Endodermal cell (in vitro differentiated cells): Measurements from ENCODE around the gene TNFRSF21. TPM values are rescaled to one million over a fixed set of nuclear protein-coding genes. Genes with fewer than 3 reads are reported as not detected.

ENCODE experiments used
- DNase-seq: peaks from one replicate; pipeline ENCODE4 v3.0.0-alpha.2; 2017
- H3K27ac ChIP-seq: 2 replicates; pipeline ENCODE4 v1.5.1; 2013; ENCODE audit warnings: mild to moderate bottlenecking, low read depth, low read length, moderate library complexity
- H3K27me3 ChIP-seq: 2 replicates; pipeline ENCODE4 v1.6.1; 2013; ENCODE audit warnings: mild to moderate bottlenecking, low read length, moderate library complexity; ENCODE audit not compliant: insufficient read depth, control insufficient read depth, poor library complexity, severe bottlenecking
- H3K36me3 ChIP-seq: 2 replicates; pipeline ENCODE4 v1.7.0; 2013; ENCODE audit warnings: mild to moderate bottlenecking, low read length, moderate library complexity; ENCODE audit not compliant: control insufficient read depth, insufficient read depth
- H3K4me1 ChIP-seq: one replicate; pipeline ENCODE4 v1.7.0; 2013; ENCODE audit warnings: low read length; ENCODE audit not compliant: control insufficient read depth, insufficient read depth
- H3K4me3 ChIP-seq: 2 replicates; pipeline ENCODE4 v1.5.1; 2013; ENCODE audit warnings: mild to moderate bottlenecking, low read length, moderate library complexity
- H3K9ac ChIP-seq: 2 replicates; pipeline ENCODE4 v1.6.1; 2013; ENCODE audit warnings: mild to moderate bottlenecking, low read length, moderate library complexity; ENCODE audit not compliant: poor library complexity, severe bottlenecking; ENCODE audit errors: extremely low read depth
- H3K9me3 ChIP-seq: 2 replicates; pipeline ENCODE4 v1.6.1; 2013; ENCODE audit warnings: mild to moderate bottlenecking, low read length, moderate library complexity; ENCODE audit not compliant: control insufficient read depth
- H3K27ac Mint-ChIP-seq: 2 replicates; pipeline ENCODE4 v1.8.0; 2020; ENCODE audit warnings: mixed read lengths
- H3K27me3 Mint-ChIP-seq: 2 replicates; pipeline ENCODE4 v1.8.0; 2021; ENCODE audit warnings: mild to moderate bottlenecking, mixed read lengths; ENCODE audit not compliant: insufficient read depth
- H3K36me3 Mint-ChIP-seq: 2 replicates; pipeline ENCODE4 v1.8.0; 2020; ENCODE audit warnings: low read depth, mixed read lengths
- H3K4me1 Mint-ChIP-seq: 2 replicates; pipeline ENCODE4 v1.8.0; 2020; ENCODE audit warnings: mixed read lengths
- H3K4me3 Mint-ChIP-seq: 2 replicates; pipeline ENCODE4 v1.8.0; 2020; ENCODE audit warnings: mild to moderate bottlenecking, moderate library complexity, mixed read lengths
- H3K9me3 Mint-ChIP-seq: 2 replicates; pipeline ENCODE4 v1.8.0; 2020; ENCODE audit warnings: mild to moderate bottlenecking, mixed read lengths
- WGBS, 2 experiments: methylation state at CpG; one replicate each; pipeline versions ENCODE4 v1.1.5 to v1.1.7; 2013; ENCODE audit warnings: missing lambda C conversion rate in 2 of 2, mixed read lengths in 1 of 2; ENCODE audit not compliant: insufficient coverage in 1 of 2, insufficient read length in 1 of 2; 5-methylcytosine and 5-hydroxymethylcytosine counted together
- total RNA-seq, 2 donors: library from RNA; stranded (reverse); fragmentation: NEBNext Ultra II Directional in 1 of 2; extraction: Animal tissue kit (Norgen Biotek cat#: 25700) in 1 of 2; gene quantifications; 2 replicates in 1 of 2; 3 replicates in 1 of 2; pipeline ENCODE4 v1.2.1, GENCODE V29; 2021
- TF ChIP-seq, protein P1 (sequence below): fragments of 200-600 bp; sonication (generic); conservative IDR thresholded peaks from 2 replicates; pipeline ENCODE4 v1.5.0; 2021; ENCODE audit warnings: antibody characterized with exemption, mild to moderate bottlenecking

The TNFRSF21 gene
- total RNA-seq, 2 donors from 2014 or later = 63.3 to 93.2 TPM

GRCh38 chr6:47303342-47303741, 6.4 kb downstream of the TNFRSF21 start:
- peak overlapping the region; percentile 69 for H3K27ac Mint-ChIP-seq
- no peaks in the 10 kb centered on the region for H3K27me3 Mint-ChIP-seq
- DNase-seq = no peak
- peaks cover 65% of the 10 kb centered on the region for H3K4me1 Mint-ChIP-seq
- no peak overlapping the region for H3K9ac ChIP-seq
- H3K4me3 Mint-ChIP-seq = no peak overlapping the region
- H3K9me3 ChIP-seq = no peaks in the 10 kb centered on the region
- H3K27ac ChIP-seq = no peak overlapping the region
- peaks cover 7% of the 10 kb centered on the region for H3K36me3 Mint-ChIP-seq
- 92 to 100% methylated on average over 1 of the region's 1 CpG for WGBS, 2 experiments
- peaks cover 13% of the 10 kb centered on the region for H3K4me1 ChIP-seq
- H3K4me3 ChIP-seq = peak overlapping the region; percentile 91
- TF ChIP-seq, protein P1, sequence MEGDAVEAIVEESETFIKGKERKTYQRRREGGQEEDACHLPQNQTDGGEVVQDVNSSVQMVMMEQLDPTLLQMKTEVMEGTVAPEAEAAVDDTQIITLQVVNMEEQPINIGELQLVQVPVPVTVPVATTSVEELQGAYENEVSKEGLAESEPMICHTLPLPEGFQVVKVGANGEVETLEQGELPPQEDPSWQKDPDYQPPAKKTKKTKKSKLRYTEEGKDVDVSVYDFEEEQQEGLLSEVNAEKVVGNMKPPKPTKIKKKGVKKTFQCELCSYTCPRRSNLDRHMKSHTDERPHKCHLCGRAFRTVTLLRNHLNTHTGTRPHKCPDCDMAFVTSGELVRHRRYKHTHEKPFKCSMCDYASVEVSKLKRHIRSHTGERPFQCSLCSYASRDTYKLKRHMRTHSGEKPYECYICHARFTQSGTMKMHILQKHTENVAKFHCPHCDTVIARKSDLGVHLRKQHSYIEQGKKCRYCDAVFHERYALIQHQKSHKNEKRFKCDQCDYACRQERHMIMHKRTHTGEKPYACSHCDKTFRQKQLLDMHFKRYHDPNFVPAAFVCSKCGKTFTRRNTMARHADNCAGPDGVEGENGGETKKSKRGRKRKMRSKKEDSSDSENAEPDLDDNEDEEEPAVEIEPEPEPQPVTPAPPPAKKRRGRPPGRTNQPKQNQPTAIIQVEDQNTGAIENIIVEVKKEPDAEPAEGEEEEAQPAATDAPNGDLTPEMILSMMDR = no peak
- peaks cover 41% of the 10 kb centered on the region for H3K36me3 ChIP-seq
- no peaks in the 10 kb centered on the region for H3K27me3 ChIP-seq
- no peaks in the 10 kb centered on the region for H3K9me3 Mint-ChIP-seq

DNA sequence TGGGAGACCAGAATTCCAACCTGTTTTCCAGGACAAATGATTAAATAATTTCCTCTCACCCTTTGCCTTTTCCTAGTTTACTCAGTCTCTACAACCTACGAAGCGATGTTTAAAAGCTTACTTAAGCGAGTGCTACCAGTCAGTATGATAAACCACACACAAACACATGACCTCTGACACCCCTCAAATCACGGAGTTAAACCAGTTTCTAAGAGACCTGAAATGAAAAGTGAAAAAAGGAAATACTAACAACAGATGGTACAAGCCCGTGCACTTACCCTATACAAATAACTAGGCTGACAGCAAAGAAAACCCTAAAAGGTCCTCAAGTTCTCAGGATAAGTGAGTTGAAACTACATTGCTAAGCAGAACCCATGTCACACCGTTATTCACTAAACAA, 7.7 kb downstream of the TNFRSF21 start:
- WGBS, 2 experiments = 96 to 97% methylated on average over 4 to 6 of the region's 6 CpGs
- H3K4me1 ChIP-seq = peaks cover 13% of the 10 kb centered on the region
- H3K4me3 Mint-ChIP-seq = no peak overlapping the region
- no peak overlapping the region for H3K27ac Mint-ChIP-seq
- H3K4me3 ChIP-seq = peak overlapping the region; percentile 46
- no peak overlapping the region for H3K9ac ChIP-seq
- peaks cover 37% of the 10 kb centered on the region for H3K36me3 ChIP-seq
- H3K36me3 Mint-ChIP-seq = peaks cover 3% of the 10 kb centered on the region
- DNase-seq = no peak
- H3K9me3 Mint-ChIP-seq = no peaks in the 10 kb centered on the region
- peaks cover 58% of the 10 kb centered on the region for H3K4me1 Mint-ChIP-seq
- no peaks in the 10 kb centered on the region for H3K27me3 Mint-ChIP-seq
- no peaks in the 10 kb centered on the region for H3K9me3 ChIP-seq
- TF ChIP-seq, protein P1 = no peak
- no peak overlapping the region for H3K27ac ChIP-seq
- H3K27me3 ChIP-seq = no peaks in the 10 kb centered on the region

DNA sequence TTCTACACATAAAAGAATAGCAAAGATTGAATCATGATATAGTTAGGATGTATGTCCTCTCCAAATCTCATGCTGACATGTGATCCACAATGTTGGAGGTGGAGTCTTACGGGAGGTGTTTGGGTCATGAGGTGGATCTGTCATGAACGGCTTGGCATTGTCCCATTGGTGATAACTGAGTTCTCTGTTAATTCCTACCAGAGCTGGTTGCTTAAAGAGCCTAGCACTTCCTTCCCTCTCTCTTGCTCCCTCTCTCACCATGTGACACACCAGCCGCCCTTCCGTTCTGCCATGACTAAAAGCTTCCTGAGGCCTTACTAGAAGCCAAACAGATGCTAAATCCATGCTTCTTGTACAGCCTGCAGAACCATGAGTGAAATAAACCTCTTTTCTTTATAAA, 8.3 kb downstream of the TNFRSF21 start:
- Histone ChIP-seq H3K9me3 (no peaks in the 10 kb centered on the region), H3K9ac (no peak overlapping the region), H3K36me3 (peaks cover 40% of the 10 kb centered on the region), H3K4me3 (peak overlapping the region; percentile 46), H3K27me3 (no peaks in the 10 kb centered on the region), H3K4me1 (peaks cover 17% of the 10 kb centered on the region), H3K27ac (no peak overlapping the region)
- no peaks in the 10 kb centered on the region for H3K9me3 Mint-ChIP-seq
- H3K36me3 Mint-ChIP-seq = peaks cover 2% of the 10 kb centered on the region
- H3K4me3 Mint-ChIP-seq = no peak overlapping the region
- peaks cover 61% of the 10 kb centered on the region for H3K4me1 Mint-ChIP-seq
- no peak overlapping the region for H3K27ac Mint-ChIP-seq
- TF ChIP-seq, protein P1 = no peak
- whole genome bisulfite sequencing, 2 experiments = 90 to 100% methylated on average over 2 to 4 of the region's 4 CpGs
- no peaks in the 10 kb centered on the region for H3K27me3 Mint-ChIP-seq
- no peak for DNase-seq
